ENCODE data around the gene KDM3B.

GRCh38 chr5:138449501-138450239, 97.2 kb downstream of the KDM3B start:
- TF ChIP-seq CTCF (IDR thresholded peaks at IDR 0.05) (peak; percentile 91 to 99 (median 97)), POLR2A (IDR thresholded peaks at IDR 0.05) (no peak)

Measured in adrenal gland (tissue), 5 donors.